BE2C (cell line): ENCODE measurements around the gene ISYNA1.

ENCODE experiments used
- DNase-seq: peaks from one replicate; pipeline ENCODE4 v3.0.0-alpha.2; 2020
- H3K27me3 ChIP-seq: fragments of 250-450 bp; sonication (Bioruptor Pico); 2 replicates; pipeline ENCODE4 v1.5.1; 2020; ENCODE audit warnings: mild to moderate bottlenecking
- H3K36me3 ChIP-seq: fragments of 250-450 bp; sonication (Bioruptor Pico); 2 replicates; pipeline ENCODE4 v1.5.1; 2020; ENCODE audit warnings: mild to moderate bottlenecking
- H3K4me1 ChIP-seq: fragments of 250-450 bp; sonication (Bioruptor Pico); 2 replicates; pipeline ENCODE4 v1.5.1; 2020
- H3K4me3 ChIP-seq: 2 replicates; pipeline ENCODE4 v1.5.1; 2011; ENCODE audit warnings: low read depth, low read length
- H3K9me3 ChIP-seq: fragments of 250-450 bp; sonication (Bioruptor Pico); 2 replicates; pipeline ENCODE4 v1.5.1; 2020
- CTCF ChIP-seq: IDR thresholded peaks from 2 replicates; pipeline ENCODE4 v1.5.1; 2012; ENCODE audit warnings: mild to moderate bottlenecking, low read depth, low read length

ISYNA1 gene

GRCh38 chr19:18419195-18419698, 18.7 kb downstream of the ISYNA1 start, which contains the start of gene SSBP4:
Gene SSBP4, plus strand, starts transcription at chr19:18419398. Its CDS starts 251 bp downstream, at chr19:18419649.
- H3K27me3 ChIP-seq, result no peaks in the 10 kb centered on the region
- no peak for TF ChIP-seq CTCF
- peaks cover 21% of the 10 kb centered on the region for H3K4me1 ChIP-seq
- DNase-seq, result peak; percentile 84
- peak within 1 kb of the TSS; percentile 71 for H3K4me3 ChIP-seq
- H3K9me3 ChIP-seq, result no peaks in the 10 kb centered on the region
- H3K36me3 ChIP-seq, result peaks cover 4% of the 10 kb centered on the region

GRCh38 chr19:18418483-18419194, 19.3 kb downstream of the ISYNA1 start:
- Histone ChIP-seq H3K4me3 (peak overlapping the region; percentile 71), H3K9me3 (no peaks in the 10 kb centered on the region), H3K4me1 (peaks cover 22% of the 10 kb centered on the region), H3K36me3 (peaks cover 4% of the 10 kb centered on the region), H3K27me3 (no peaks in the 10 kb centered on the region)
- TF ChIP-seq CTCF, result no peak
- no peak for DNase-seq

GRCh38 chr19:18418029-18418482, 19.9 kb downstream of the ISYNA1 start:
- DNase-seq, result no peak

DNA sequence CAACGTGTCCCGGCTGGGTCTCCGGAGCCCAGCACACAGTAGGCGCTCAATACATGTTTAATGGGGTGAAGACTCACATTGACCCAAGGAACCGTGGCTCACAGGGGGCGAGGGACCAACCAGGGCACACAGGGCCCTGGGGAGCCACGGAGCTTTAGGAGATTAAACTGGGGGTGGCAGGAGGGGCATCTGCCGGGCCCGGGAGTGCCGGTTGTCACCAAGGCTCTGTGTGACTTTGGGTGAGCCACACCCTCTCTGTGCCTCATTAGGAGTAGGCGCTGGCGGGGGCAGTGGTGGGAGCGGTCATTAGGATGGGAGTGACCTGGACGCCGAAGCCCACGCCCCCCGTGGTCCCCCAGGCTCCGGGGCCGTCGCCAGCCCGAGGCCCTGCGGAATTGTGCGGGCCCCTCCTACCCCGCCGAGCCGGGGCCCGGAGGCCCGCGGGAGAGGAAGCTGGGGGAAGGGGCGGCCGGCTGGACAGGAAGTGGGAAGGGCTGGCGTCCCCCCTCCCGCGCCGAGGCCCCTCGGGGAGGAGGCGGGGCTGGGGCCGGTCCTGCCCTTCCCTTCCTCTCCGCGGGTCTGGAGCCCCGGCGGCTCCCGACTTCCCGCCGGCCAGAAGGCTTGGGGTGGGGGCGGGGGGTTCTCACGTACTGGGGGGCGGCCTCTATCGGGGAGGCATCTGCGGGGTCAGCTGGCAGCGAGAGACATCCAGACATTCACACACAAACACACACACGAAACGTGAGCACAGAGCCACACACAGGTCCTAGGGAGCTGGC, 20.5 kb downstream of the ISYNA1 start:
- Histone ChIP-seq H3K9me3 (no peaks in the 10 kb centered on the region), H3K27me3 (no peaks in the 10 kb centered on the region), H3K4me1 (peaks cover 22% of the 10 kb centered on the region), H3K36me3 (peaks cover 3% of the 10 kb centered on the region), H3K4me3 (peak overlapping the region; percentile 43)
- peak; percentile 86 for DNase-seq
- TF ChIP-seq CTCF, result no peak

More at GRCh38 chr19:18418029-18418482, 19.9 kb downstream of the ISYNA1 start:
- Histone ChIP-seq H3K27me3 (no peaks in the 10 kb centered on the region), H3K4me3 (no peak overlapping the region), H3K36me3 (peaks cover 4% of the 10 kb centered on the region), H3K4me1 (peaks cover 22% of the 10 kb centered on the region), H3K9me3 (no peaks in the 10 kb centered on the region)
- TF ChIP-seq CTCF, result no peak

- H3K4me3 ChIP-seq, result peak overlapping the region; percentile 43
- peak; percentile 89 for DNase-seq
- H3K27me3 ChIP-seq, result no peaks in the 10 kb centered on the region
- no peak for TF ChIP-seq CTCF
- peaks cover 22% of the 10 kb centered on the region for H3K4me1 ChIP-seq
- H3K9me3 ChIP-seq, result no peaks in the 10 kb centered on the region
- no peaks in the 10 kb centered on the region; the same call in 1 of the 2 replicates for H3K36me3 ChIP-seq
Observed at GRCh38 chr19:18416778-18417249, 21.1 kb downstream of the ISYNA1 start.
